GM18499 (cell line): ENCODE measurements around the gene PTPRD.
A peak's percentile ranks its signal among the peaks of the same experiment; 100 is the strongest.
"Not testable (repeated sequence)": the region's sequence is repeated elsewhere in the genome, so short reads cannot be mapped to it uniquely, and the experiment has no call there.

Experiments
- ATAC-seq: cut with Tn5 transposase; IDR thresholded peaks from one replicate; pipeline ENCODE4 v1.9.1; 2021; ENCODE audit warnings: moderate number of reproducible peaks; ENCODE audit not compliant: insufficient read depth, unreplicated experiment

PTPRD gene

GRCh38 chr9:10488937-10489336, 123.9 kb downstream of the PTPRD start:
- no peak for ATAC-seq

GRCh38 chr9:10479172-10479571, 133.6 kb downstream of the PTPRD start:
- no peak for ATAC-seq

DNA sequence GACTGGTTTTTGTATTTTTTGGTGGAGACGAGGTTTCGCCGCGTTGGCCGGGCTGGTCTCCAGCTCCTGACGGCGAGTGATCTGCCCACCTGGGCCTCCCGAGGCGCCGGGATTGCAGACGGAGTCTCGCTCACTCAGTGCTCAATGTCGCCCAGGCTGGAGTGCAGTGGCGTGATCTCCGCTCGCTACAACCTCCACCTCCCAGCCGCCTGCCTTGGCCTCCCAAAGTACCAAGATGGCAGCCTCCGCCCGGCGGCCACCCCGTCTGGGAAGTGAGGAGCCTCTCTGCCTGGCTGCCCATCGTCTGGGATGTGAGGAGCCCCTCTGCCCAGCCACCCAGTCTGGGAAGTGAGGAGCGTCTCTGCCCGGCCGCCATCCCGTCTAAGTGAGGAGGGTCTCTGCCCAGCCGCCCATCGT, 163.6 kb downstream of the PTPRD start:
- ATAC-seq = not testable (repeated sequence)

DNA sequence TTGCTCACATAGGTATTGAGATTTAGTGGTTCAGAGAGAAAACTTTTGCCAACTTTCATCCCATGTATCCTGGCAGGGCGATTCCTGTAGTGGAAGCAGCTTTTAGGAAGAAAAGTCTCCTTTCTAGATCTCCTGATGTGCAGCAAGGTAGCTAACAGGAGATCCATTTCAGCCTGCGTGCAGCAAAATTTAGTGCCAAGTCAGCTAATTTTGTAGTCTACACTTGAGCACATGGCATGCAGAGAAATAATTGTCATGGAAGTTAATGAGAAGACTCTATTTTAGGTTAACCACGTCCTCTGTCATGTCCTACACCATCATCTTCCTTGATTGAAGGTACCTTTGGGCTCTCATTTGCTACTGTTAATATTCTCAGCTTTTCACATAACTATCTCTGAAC, 165.8 kb downstream of the PTPRD start:
- no peak for ATAC-seq

GRCh38 chr9:10443868-10444204, 169.0 kb downstream of the PTPRD start:
- ATAC-seq = no peak

DNA sequence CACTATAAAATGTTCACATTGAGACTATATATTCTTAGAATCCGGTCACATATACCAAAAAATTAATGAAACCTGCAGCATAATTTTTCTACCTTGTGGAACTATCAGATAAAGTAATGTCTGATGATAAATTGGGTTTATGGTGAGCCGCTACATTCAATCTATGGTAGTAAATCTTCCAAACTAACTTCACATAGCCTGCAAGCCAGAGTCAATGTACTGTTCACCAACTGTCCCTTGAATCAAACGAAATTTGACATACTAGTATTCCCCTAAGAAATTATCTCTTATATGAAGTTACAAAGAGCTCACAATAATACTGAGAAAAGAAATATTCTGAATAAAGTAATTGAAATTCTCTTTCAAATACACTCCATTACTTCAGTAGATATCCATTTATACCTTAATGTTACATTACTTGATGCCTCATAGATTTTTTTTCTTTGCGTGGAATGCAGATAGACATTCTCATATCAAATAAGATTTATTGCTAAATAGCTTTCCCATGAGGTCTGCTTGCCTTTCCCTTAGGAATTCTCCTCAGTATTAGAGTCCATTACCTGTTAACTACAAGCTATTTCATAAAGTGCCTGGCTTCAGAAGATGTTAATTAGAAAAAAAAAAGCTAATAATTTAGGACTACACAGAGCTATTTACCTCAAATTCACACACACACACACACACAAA, 169.5 kb downstream of the PTPRD start:
- ATAC-seq = no peak

- ATAC-seq = no peak
Measured at GRCh38 chr9:10438955-10439354, 173.8 kb downstream of the PTPRD start.

GRCh38 chr9:10436756-10437155, 176.0 kb downstream of the PTPRD start:
- no peak for ATAC-seq

- no peak for ATAC-seq
Measured at GRCh38 chr9:10434412-10434811, 178.4 kb downstream of the PTPRD start.

DNA sequence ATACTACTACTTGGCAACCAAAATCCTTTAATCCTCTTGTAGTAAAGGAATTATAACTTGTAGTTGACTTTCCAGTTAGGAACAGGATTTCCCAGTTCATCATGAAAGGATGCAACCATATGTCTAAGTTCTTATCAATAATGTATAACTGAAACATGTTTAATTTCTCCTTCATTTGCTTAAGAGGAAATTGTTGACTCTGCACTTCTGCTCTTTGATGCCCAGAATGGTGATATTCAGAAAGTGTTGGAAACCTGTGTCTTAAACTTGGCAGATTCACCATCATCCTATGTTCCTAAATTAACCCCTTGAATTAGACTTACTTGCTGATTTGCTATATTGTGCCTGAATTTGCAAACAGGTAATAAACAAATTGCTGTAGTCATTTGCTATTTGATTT, 201.5 kb downstream of the PTPRD start:
- no peak for ATAC-seq

GRCh38 chr9:10403283-10403682, 209.5 kb downstream of the PTPRD start:
- no peak for ATAC-seq

DNA sequence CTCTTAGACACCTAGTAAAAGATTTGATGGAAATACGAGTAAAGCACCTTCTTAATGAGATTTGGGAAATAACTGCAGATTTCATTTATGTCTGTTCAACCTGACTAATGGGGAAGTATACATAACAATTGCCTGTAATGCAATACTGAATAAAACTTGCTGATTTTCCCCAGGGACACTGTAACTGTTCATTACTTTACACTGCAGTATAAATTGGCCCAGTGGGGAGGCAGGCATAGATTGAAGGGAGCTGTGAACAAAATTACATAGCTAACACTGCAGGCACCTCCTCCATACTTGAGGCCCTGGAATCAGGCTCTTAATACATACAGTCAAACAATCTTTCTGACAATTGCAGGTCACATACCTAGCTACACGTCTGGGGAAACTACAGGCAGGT, 216.2 kb downstream of the PTPRD start:
- ATAC-seq = no peak

DNA sequence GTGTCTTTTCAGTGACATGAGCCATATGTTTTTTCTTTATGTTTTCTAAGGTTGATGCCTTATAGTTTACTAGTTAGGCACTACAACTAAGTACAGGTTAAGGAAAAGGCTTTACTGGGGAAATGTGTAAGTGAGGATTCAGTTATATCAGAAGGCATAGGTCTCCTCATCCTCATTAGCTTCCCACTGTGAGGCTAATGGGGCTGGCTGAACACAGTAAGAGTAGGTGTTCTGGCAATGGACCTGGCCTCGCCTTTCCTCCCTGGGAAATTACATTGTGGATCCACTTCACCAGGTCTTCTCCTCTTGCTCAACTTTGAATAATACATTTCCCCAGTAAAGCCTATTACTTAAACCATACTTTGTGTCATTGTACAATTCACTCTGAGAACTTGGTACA, 225.5 kb downstream of the PTPRD start:
- no peak for ATAC-seq

GRCh38 chr9:10371824-10372223, 241.0 kb downstream of the PTPRD start:
- ATAC-seq = no peak

DNA sequence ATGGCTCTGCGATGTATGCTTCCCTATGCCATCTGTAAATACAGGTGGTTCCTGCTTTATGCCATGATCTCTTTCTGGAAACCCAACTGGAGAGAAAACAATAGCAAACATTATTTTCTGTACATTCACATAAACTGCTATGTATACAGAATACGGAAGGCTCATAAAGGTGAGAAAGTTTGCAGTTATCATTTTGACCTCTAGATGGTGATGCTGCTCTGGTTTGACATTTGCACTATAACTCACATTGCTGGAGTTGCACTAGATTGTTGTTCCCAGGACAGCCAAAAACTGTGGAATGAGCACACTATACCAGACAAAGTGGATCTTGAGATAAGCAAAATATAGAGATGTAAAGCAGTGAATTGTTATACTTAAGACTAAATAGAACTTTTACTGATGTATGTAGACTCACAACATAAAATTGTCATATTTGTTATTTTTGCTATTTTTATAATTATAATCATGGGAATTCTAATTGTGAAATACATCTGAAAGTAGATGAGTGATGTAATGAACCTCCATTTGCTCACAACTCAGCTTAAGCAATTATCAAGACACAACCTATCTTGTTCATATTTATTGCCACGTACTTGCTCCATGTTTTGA, 246.5 kb downstream of the PTPRD start:
- peak; percentile 88 for ATAC-seq

DNA sequence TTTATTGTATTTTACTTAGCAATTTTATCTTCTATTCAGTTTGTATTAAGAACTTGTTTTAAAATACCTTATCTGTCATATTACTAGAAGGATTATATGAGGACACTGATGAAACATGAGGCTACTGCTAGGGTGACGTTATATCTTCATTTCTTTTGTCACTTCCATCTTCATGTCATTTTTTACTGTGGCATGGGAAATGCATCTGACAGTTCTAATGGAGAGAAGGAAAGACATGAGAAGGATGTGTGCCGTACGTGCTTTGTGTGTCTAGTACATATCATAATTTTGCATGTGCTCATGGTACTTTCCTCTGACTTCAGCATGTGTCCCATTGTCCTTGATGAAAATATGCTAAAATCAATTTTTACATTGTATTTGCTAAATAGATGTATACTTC, 258.2 kb downstream of the PTPRD start:
- ATAC-seq = no peak

- not testable (repeated sequence) for ATAC-seq
Measured at GRCh38 chr9:10345621-10346020, 267.2 kb downstream of the PTPRD start.

DNA sequence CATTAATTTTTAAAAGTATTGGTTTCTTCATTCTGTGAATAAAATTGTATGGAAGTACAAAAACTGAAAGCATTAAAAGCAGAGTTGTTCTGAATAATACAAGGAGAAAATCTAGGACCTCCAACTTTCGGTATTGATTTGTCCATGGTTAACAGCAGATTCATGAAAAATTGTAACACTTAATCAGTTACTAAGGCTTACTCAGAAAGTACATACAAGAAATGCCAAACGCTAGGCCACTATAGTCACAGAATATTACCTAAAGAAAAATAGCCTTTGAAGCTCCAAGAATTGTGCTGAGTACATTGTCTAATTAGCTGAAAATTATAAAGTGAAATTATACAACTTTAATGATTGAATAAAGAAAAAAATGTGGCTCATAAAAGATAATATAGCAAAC, 271.7 kb downstream of the PTPRD start:
- no peak for ATAC-seq

- ATAC-seq = no peak
Measured at GRCh38 chr9:10339152-10339551, 273.6 kb downstream of the PTPRD start.

DNA sequence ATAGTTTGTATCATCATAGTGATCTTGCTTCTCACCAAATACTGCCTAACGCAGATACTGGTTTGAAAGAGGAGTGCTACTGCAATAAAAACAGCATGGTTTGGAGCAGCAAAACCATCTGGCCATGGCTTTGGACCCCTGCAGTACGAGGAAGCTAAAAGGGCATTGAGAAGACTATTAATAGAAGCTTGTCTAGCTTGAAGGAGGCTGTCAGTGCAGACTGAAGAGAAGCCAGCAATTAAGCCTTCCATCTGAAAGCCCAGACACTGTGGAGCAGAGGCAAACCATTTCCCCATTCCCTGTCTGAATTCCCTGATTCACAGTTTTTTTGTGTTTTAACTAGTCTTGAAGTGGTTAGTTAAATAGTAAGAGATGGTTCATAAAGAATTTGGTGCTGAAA, 281.6 kb downstream of the PTPRD start:
- ATAC-seq = no peak

DNA sequence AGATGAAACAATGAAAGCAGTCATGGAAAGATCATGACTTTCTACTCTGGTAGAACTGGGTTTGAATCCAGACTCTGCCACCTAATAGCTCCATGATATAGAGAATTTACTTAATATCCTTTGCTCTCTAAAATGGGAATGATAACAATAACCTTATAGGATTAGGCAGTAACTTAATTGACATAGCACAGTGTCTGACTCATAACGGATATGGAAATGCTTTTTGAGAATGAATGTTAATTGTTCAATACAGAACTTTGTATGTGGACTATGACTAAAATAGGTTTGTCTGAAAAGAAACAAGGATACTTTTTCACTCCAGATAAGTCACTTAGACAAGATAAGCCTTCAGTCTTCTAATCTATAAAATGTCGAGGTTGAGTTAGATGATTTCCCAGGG, 330.7 kb downstream of the PTPRD start:
- no peak for ATAC-seq

DNA sequence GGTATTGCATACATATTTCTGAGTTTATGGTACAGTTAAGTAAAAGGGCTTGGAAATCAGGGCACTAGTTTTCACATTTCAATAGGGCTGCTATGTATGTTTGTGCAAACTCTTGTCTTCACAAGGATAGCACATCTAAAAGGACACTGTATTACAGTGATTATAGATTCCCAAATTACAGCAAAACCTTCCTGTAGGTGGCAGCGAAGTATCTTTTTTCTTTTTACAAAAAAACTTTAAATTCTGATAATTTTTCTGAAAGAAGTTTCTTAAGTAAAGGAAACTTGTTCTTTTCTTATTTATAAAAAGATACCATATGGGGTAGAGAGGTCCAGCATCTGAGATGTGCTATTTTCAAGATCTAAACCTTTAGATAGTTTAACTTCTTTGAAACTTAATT, 337.8 kb downstream of the PTPRD start:
- ATAC-seq = no peak
